HFFc6 (cell line): ENCODE data around the gene CASS4. TPM values are rescaled to one million over a fixed set of nuclear protein-coding genes. Genes with fewer than 3 reads are reported as not detected.

Experiments
- DNase-seq: peaks from one replicate; pipeline ENCODE4 v3.0.0-alpha.2; 2018
- H3K27ac Mint-ChIP-seq: 2 replicates; pipeline ENCODE4 v1.8.0; 2020; ENCODE audit warnings: mild to moderate bottlenecking, mixed read lengths
- H3K27me3 Mint-ChIP-seq: 2 replicates; pipeline ENCODE4 v1.8.0; 2021; ENCODE audit warnings: mild to moderate bottlenecking, moderate library complexity, mixed read lengths; ENCODE audit not compliant: insufficient read depth
- H3K36me3 Mint-ChIP-seq: 2 replicates; pipeline ENCODE4 v1.8.0; 2021; ENCODE audit warnings: low read depth, mixed read lengths
- H3K4me1 Mint-ChIP-seq: 2 replicates; pipeline ENCODE4 v1.8.0; 2020; ENCODE audit warnings: low read depth, mixed read lengths
- H3K4me3 Mint-ChIP-seq: 2 replicates; pipeline ENCODE4 v1.8.0; 2020; ENCODE audit warnings: mild to moderate bottlenecking, moderate library complexity, mixed read lengths
- H3K9me3 Mint-ChIP-seq: 2 replicates; pipeline ENCODE4 v1.8.0; 2020; ENCODE audit warnings: mild to moderate bottlenecking, mixed read lengths
- long read RNA-seq: library from polyadenylated mRNA; unstranded; transcript quantifications from one replicate; pipeline ENCODE4 v2.0.0, GENCODE V29; 2019
- total RNA-seq, 6 experiments: library from RNA; stranded (reverse); fragmentation: NEBNext Ultra II Directional; extraction: Animal tissue kit (Norgen Biotek cat#: 25700); gene quantifications; 2 replicates in 1 of 6; 3 replicates in 5 of 6; pipeline ENCODE4 v1.2.3, GENCODE V29; 2021
- TF ChIP-seq, protein P1 (sequence below): fragments of 200-600 bp; sonication (generic); IDR thresholded peaks from 2 replicates; pipeline ENCODE4 v1.5.0; 2021; ENCODE audit warnings: antibody characterized with exemption, mild to moderate bottlenecking

Gene CASS4, protein sequence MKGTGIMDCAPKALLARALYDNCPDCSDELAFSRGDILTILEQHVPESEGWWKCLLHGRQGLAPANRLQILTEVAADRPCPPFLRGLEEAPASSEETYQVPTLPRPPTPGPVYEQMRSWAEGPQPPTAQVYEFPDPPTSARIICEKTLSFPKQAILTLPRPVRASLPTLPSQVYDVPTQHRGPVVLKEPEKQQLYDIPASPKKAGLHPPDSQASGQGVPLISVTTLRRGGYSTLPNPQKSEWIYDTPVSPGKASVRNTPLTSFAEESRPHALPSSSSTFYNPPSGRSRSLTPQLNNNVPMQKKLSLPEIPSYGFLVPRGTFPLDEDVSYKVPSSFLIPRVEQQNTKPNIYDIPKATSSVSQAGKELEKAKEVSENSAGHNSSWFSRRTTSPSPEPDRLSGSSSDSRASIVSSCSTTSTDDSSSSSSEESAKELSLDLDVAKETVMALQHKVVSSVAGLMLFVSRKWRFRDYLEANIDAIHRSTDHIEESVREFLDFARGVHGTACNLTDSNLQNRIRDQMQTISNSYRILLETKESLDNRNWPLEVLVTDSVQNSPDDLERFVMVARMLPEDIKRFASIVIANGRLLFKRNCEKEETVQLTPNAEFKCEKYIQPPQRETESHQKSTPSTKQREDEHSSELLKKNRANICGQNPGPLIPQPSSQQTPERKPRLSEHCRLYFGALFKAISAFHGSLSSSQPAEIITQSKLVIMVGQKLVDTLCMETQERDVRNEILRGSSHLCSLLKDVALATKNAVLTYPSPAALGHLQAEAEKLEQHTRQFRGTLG
- total RNA-seq = under 1 TPM; 0.38 to 0.70 (median 0.56) TPM
- long read RNA-seq = 0 reads

DNA sequence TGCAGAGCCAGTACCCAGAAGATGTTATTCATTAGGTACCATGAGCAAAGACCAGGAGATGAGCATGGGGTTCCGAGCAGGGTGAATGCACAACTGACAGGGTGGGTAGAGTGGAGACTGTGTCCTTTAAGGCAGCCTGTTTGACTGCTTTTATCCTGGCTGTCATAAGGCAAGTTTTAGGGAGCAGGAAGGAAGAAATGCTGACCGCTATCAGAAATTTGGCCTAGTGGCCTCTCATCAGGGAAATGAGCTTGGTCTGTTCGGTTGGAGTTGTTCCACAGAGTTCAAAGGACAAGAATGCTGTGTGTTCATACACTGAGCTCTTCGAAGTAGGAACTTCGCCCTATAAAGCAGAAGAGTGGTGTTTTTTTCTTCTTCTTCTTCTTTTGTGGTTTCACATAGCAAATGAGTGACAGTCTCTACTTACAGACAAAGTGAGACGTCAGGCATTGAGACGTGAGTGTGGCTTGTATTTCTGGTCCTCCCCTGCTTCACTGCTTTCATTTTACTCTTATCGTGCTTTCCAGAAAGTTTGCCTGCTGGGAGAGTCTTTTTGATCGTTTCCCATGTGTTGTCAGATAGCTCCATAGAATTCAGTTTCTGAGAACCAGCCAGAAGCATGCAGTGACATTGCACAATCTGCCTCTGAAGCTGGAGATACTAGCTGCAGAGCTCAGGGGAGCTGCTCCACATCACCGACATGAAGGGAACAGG, at the start of gene CASS4:
Gene CASS4, plus strand, starts transcription at position 502 of the 714 bp plus-strand sequence. Its CDS starts 199 bp downstream, at position 701.
- Mint-ChIP-seq H3K4me3 (no peak within 1 kb of the TSS), H3K36me3 (peaks cover 28% of the 10 kb centered on the region), H3K27ac (peak within 1 kb of the TSS; percentile 50), H3K27me3 (peaks cover 3% of the 10 kb centered on the region), H3K9me3 (no peaks in the 10 kb centered on the region), H3K4me1 (peaks cover 45% of the 10 kb centered on the region)
- TF ChIP-seq, protein P1, sequence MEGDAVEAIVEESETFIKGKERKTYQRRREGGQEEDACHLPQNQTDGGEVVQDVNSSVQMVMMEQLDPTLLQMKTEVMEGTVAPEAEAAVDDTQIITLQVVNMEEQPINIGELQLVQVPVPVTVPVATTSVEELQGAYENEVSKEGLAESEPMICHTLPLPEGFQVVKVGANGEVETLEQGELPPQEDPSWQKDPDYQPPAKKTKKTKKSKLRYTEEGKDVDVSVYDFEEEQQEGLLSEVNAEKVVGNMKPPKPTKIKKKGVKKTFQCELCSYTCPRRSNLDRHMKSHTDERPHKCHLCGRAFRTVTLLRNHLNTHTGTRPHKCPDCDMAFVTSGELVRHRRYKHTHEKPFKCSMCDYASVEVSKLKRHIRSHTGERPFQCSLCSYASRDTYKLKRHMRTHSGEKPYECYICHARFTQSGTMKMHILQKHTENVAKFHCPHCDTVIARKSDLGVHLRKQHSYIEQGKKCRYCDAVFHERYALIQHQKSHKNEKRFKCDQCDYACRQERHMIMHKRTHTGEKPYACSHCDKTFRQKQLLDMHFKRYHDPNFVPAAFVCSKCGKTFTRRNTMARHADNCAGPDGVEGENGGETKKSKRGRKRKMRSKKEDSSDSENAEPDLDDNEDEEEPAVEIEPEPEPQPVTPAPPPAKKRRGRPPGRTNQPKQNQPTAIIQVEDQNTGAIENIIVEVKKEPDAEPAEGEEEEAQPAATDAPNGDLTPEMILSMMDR = no peak
- no peak for DNase-seq

DNA sequence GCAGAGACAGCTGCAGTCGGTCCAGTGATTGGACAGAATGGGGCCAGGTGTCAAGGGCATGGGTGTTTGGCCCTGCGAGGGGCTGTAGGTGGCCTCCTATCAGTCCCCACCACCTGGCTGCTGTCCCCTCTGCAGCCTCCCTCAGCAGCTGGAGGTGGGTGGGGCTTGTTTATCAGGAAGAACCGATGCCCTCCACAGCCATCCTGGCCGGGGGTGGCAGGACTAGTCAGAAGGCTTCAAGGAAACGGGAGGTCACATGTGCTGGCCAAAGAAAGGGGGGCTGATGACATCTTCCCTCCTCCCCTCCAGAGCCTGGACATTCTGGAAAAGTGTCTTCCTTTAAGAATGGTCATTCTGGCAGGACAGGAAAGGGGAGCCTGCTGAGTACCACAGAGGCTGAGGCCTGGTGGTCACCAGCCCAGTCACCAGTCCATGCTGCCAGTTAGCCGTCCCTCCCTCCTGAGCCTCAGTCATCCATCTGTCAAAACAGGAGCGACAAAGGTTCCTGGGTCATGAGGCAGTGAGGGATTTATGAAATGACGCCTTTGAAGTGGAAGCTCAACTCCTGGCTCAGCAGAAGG, 49.1 kb upstream of the CASS4 start:
- DNase-seq = no peak
- peaks cover 11% of the 10 kb centered on the region for H3K36me3 Mint-ChIP-seq
- no peaks in the 10 kb centered on the region for H3K9me3 Mint-ChIP-seq
- H3K4me3 Mint-ChIP-seq = no peak overlapping the region
- H3K4me1 Mint-ChIP-seq = peaks cover 41% of the 10 kb centered on the region
- peaks cover 5% of the 10 kb centered on the region; the same call in 1 of the 2 replicates for H3K27me3 Mint-ChIP-seq
- TF ChIP-seq, protein P1 = no peak
- no peak overlapping the region for H3K27ac Mint-ChIP-seq

DNA sequence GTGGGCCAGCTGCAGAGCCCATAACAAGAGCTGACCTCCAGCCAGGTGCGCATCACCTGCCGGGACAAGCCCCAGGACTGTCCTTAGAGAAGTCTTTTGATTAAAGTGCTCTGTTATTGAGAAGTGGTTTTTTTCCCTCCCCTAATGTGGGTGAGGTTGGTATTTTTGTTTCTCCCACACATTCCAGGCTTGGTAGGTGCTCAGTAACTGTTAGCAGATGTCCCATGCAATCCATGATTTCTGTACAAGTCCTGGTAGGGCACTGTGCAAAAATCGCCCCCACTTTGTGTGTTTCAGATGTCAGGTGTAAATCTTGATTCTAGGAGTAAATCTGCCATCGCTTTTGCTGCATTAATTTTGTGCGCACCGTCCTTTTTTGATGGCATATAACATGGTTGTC, 48.6 kb upstream of the CASS4 start:
- H3K9me3 Mint-ChIP-seq = no peaks in the 10 kb centered on the region
- H3K4me1 Mint-ChIP-seq = peaks cover 35% of the 10 kb centered on the region
- H3K27ac Mint-ChIP-seq = no peak overlapping the region

DNA sequence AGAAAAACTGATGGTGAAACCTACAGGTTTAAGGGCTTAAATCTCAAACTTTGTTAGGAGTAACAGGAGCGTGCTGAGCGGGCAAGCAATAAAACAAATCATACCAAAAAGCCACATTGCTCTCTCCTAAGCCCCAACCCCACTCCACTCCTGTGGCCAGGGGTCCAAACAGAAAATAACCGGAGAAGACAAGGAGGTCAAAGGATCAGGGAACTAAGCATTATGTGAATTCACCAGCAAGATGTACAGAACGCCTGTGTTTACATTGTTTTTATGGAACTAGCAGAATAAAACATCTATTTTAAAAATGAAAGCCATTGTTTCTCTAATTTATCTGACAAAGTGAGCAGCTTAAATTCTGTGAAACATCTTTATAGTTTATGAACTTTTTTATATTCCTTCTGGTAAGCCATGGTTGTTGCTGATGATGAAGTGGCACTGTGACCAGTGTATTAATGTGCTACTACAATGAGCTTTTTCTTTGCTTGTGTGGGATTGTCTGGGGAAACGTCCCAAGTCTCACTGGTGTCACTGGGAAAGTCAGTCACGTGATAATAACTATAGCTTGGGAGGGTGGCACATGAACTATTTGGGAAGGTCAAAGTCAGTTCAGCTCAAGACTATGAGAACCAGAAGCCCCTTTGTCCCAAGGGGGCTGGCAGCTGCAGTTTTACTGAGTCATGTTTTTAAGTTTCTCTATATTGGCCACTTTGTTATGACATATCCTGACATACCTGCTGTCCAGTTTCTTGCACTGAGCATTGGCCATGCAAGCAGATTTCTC, 43.5 kb upstream of the CASS4 start:
- Mint-ChIP-seq H3K27ac (peak overlapping the region; percentile 9; the same call in 1 of the 2 replicates), H3K4me1 (peaks cover 14% of the 10 kb centered on the region), H3K9me3 (no peaks in the 10 kb centered on the region), H3K27me3 (peaks cover 3% of the 10 kb centered on the region), H3K4me3 (no peak overlapping the region), H3K36me3 (peaks cover 31% of the 10 kb centered on the region)
- TF ChIP-seq, protein P1 = no peak
- DNase-seq = no peak

More for the DNA sequence above, 48.6 kb upstream of the CASS4 start:
- H3K27me3 Mint-ChIP-seq = peaks cover 5% of the 10 kb centered on the region; the same call in 1 of the 2 replicates
- TF ChIP-seq, protein P1 = no peak
- no peak overlapping the region for H3K4me3 Mint-ChIP-seq
- H3K36me3 Mint-ChIP-seq = peaks cover 17% of the 10 kb centered on the region
- no peak for DNase-seq
